Measurements from ENCODE around the gene FAM184B.
"Not testable (repeated sequence)": the region's sequence is repeated elsewhere in the genome, so short reads cannot be mapped to it uniquely, and the experiment has no call there.

Gene FAM184B

GRCh38 chr4:17680559-17681280, 100.7 kb downstream of the FAM184B start:
- DNase-seq: no peak

- no peak for DNase-seq
These were observed 111.0 kb downstream of the FAM184B start for GRCh38 chr4:17670423-17670822.

GRCh38 chr4:17667653-17668201, 113.7 kb downstream of the FAM184B start:
- DNase-seq: no peak

- DNase-seq: no peak
These were observed 114.2 kb downstream of the FAM184B start for GRCh38 chr4:17667253-17667652.

- no peak for DNase-seq
These were observed 115.6 kb downstream of the FAM184B start for GRCh38 chr4:17665852-17666251.

GRCh38 chr4:17665346-17665745, 116.1 kb downstream of the FAM184B start:
- no peak for DNase-seq

GRCh38 chr4:17664755-17665154, 116.7 kb downstream of the FAM184B start:
- no peak for DNase-seq

GRCh38 chr4:17662694-17663093, 118.7 kb downstream of the FAM184B start:
- no peak for DNase-seq

GRCh38 chr4:17659196-17659595, 122.2 kb downstream of the FAM184B start:
- DNase-seq: not testable (repeated sequence)

- DNase-seq: no peak
These were observed 123.6 kb downstream of the FAM184B start for GRCh38 chr4:17657849-17658248.

- DNase-seq: no peak
These were observed 124.3 kb downstream of the FAM184B start for GRCh38 chr4:17657090-17657489.

- DNase-seq: no peak
These were observed 126.7 kb downstream of the FAM184B start for GRCh38 chr4:17654701-17655100.

GRCh38 chr4:17650406-17650805, 131.0 kb downstream of the FAM184B start:
- no peak for DNase-seq

- DNase-seq: no peak
These were observed 133.5 kb downstream of the FAM184B start for GRCh38 chr4:17647927-17648326.

GRCh38 chr4:17647176-17647806, 134.1 kb downstream of the FAM184B start:
- no peak for DNase-seq

- no peak for DNase-seq
These were observed 134.7 kb downstream of the FAM184B start for GRCh38 chr4:17646693-17647092.

- DNase-seq: no peak
These were observed 139.0 kb downstream of the FAM184B start for GRCh38 chr4:17642398-17642783.

- no peak for DNase-seq
These were observed 142.3 kb downstream of the FAM184B start for GRCh38 chr4:17639136-17639535.

- peak; percentile 58 for DNase-seq
These were observed 144.5 kb downstream of the FAM184B start for GRCh38 chr4:17636696-17637622.

GRCh38 chr4:17636341-17636695, 145.1 kb downstream of the FAM184B start:
- DNase-seq: no peak

GRCh38 chr4:17635056-17635455, 146.4 kb downstream of the FAM184B start:
- DNase-seq: no peak

GRCh38 chr4:17633600-17633999, 147.8 kb downstream of the FAM184B start:
- DNase-seq: no peak

- no peak for DNase-seq
These were observed 151.2 kb downstream of the FAM184B start for GRCh38 chr4:17630228-17630627.

Measured in left hindlimb (tissue), 1 donor.